NCI-H1092 (cell line): ENCODE measurements around the gene PXMP2.

ENCODE experiments used
- DNase-seq: peaks from one replicate; lab custom pipeline; 2025; lab: John Stamatoyannopoulos, UW

The PXMP2 gene

GRCh38 chr12:132687211-132688164, at the start of gene PXMP2, which contains the start of gene POLE:
Gene PXMP2 (plus strand): TSS chr12:132687587. CDS start chr12:132687671, 84 bp downstream.
Gene POLE (minus strand): TSS chr12:132687342. CDS start chr12:132687315, 27 bp downstream.
- peak; percentile 96 for DNase-seq

- DNase-seq = no peak
These were observed 49.6 kb upstream of the PXMP2 start for GRCh38 chr12:132637811-132638210.

DNA sequence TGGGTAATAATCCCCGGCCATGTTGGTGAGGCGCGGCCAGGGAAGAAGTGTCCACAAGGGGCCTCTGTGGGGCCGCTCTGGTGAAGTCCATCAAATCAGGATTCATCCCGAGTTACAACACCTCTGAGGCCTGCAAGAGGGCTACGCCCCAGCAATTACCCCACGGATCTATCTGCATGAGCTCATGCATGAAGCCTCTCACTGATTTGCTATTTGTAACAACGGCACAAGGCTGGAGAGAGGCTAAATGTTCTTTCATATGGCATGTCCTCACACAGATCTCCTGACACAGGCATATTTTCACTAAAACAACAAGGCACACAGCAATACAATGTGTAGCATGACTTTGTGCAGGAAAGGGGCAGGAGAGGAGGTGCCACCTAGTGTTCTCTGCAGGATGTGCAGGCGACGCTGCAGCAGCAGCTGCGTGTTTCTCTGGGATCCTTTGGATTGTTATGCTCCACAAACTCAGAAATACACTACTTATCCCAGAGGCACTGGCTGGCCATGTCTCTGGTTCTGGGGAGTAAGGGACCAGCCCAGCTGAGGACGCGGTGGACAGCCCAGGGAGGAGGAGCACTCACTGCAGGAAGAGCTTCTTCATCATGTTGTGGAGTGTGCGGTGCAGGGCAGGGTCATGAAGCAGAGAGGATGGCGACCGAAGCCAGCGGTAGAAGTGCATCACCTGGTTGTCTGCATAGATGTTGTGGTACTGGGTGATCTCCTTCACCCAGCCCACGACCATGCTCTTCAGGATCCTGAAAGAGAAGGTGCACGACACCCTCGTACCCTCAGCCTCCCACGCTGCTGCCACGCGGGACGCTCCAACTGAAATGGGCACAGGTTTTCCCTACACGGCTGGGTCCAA, 48.6 kb upstream of the PXMP2 start:
- no peak for DNase-seq

DNA sequence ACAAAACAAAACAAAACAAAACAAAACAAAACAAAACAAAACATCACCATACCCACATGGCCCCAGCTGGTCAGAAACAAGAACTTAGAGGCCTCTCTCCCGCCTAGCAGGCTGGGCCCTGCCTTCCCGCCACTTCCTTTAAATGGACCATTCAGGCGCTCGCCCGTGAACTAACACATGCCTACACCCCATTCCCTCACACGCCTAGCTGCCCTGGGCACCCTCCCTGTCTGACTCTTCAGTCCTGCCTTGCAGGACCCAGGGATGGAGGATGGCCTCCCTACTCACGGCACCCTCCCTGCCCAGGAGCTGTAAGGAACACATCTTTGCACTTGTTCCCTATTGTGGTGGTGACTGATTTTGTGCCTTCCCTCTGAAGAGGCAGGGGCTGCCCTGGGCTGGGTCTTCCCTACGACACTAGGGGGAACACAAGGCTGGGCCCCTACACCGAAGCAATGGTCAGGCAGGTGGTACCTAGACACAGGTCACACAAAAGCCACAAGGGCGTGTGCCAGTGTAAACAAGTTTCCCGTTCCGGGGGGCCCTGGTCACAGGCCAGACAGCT, 47.3 kb upstream of the PXMP2 start:
- DNase-seq = no peak

DNA sequence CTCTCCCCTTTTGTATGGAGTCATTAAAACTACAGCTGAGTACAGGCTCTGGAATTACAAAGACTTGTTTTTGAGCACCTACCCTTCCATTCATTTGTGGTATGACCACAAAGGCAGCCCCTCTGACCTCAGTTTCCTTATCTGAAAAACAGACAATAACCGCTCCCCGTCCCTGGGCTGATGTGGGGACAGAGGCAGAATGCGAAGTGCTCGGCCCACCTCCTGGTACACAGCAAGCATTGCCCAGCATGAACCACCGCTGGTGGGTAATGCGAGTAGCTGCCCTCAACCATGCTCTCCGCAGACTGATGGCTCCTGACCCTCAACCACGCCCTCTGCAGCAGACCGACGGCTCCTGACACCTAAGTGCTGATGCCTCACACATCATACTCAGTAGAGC, 46.5 kb upstream of the PXMP2 start:
- no peak for DNase-seq

DNA sequence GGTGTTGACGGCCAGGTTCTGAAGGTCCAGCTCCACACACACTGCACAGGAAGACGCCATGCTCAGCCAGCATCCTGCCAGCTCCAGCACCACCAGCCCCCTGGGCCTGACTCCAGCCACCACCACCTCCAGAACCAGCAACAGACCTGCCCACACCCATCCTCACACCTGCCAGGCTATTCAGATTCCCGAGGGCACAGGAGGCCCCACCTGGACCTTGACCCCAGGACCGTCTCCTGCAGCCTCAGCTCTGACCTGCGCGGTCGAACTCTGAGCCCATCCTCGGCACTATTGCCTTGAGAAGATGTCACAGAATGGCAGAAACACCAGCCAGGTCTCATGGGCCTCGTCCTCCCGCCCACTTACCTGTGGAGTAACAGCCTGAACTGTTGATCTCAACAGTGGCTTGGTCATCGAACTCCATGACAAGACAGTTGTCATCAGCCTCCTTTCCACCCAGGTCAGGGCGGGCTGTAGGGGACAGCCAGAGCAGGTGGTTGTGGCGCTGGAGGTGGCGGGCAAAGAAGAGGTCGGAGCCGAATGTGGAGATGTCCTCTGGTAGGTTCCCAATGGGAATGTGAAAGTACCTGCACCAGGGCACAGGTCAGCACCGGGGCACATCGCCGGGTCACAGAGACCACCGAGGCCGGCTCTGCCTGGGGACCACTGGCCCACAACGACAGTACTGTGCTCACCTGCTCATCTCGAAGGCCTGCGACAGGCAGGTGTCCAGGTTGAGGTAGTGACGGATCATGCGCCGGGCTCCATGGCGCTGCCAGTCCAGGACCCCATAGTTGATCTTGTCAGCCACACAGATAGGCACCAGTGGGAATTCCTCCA, 45.4 kb upstream of the PXMP2 start:
- DNase-seq = no peak

GRCh38 chr12:132642846-132643835, 44.2 kb upstream of the PXMP2 start:
- DNase-seq = no peak

DNA sequence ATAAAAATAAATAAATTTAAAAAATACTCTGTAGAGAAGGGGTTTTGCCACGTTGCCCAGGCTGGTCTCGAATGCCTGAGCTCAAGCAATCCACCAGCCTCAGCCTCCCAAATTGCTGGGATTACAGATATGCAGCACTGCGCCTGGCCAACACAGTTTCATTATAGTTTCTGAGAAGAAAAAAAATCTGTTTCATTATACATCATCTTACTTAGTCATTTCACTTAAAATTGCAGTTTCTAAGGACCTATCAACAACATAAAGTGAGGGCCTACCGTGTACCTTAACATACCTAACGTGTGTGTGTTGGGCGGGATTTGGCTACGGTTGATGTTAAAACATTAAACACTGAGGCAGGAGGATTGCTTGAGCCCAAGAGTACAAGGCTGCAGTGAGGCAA, 40.5 kb upstream of the PXMP2 start:
- DNase-seq = no peak

GRCh38 chr12:132647858-132648257, 39.5 kb upstream of the PXMP2 start:
- DNase-seq = no peak

DNA sequence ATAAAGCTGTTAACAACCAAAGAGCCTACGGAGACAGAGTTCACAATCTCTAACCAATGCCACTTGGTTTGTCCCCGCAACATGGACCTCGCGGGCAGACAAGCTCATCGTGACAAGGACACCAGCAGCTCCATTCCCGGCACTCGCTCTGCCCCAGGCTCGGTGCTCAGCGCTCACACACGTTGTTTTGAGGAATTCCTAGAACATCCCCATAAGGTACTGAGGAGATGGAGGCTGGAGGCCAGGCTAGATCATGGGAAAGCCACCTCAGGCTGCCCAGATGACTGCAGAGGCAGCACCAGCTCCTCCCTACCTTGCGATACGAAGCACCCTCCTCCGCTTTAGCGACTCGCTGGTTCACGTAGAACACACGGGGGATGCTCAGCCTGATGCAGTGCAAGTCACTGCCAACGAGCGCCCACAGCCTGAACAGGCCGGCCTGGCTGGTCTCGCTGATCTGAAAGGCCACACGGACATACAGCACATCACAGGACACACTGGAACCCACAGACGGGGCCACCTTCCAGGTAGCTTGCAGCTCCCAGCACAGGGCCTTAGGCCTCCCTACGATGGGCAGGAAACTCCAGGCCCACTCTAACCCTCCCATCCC, 38.7 kb upstream of the PXMP2 start:
- no peak for DNase-seq

DNA sequence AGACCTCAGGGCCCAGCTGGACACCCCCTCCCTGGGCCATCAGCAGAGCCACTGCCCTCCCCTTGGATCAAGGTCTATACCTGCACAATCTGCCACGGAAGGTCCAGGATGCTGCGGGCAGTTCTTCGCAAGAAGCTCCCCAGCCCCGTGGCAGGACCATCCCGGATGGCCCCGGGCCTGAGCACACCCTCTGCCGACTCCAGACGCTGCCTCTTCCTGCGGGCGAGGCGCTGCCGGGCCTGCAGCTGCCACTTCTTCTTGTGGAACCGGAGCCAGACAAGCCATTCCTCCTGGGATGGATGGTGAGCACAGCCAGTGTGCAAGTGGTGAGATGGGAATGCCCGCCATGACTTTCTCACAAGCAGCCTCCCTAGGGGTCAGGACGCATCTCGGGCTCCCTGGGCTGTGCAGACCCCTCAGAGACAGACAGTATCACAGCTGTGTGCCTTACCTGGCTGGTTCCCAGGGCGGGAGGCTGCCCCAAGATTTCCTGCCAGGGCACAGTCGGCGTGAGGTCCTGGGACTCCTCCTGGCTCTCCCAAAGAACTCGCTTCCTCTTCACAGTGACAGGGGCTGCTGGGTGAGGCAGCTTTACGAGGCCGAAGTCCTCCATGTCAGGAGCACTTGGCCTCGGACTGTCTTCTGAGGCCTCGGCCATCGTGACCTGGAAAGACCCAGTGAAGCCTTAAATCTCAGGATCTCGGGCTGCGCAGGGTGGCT, 38.0 kb upstream of the PXMP2 start:
- no peak for DNase-seq

DNA sequence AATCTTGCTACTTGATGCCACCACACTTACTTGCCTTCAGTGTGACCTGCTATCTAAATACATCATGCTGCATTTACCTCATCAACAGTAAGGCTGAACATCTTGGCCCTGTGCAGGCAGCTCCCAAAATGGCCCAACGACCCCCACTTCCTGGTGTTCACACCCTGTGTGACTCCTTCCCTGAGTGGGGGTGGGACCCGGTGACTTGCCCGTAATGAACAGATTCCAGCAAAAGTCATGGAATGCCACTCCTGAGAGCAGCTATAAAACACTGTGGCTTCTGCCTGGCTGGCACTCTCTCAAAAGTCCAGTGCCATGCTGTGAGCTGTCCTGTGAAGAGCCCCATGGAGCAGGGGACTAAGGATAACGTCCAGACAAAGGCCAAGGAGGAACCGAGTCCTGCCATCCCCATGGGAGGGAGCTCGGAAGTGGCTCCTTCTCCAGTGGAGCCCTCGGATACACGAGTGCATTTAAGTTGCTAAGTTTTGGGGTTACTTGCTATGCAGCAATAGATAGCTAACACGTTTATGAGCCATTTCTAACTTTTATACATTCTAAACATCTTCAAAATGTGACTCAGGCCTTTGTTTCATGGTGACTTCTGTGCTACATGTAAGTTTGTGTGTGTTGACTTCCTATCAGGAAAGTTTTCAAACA, 35.8 kb upstream of the PXMP2 start:
- no peak for DNase-seq

- DNase-seq = no peak
These were observed 33.7 kb upstream of the PXMP2 start for GRCh38 chr12:132653567-132654290.

GRCh38 chr12:132657004-132657727, 30.2 kb upstream of the PXMP2 start:
- DNase-seq = no peak

- no peak for DNase-seq
These were observed 29.1 kb upstream of the PXMP2 start for GRCh38 chr12:132658149-132658894.

GRCh38 chr12:132659146-132659545, 28.2 kb upstream of the PXMP2 start:
- no peak for DNase-seq
